OCI-LY3 (cell line): ENCODE results near the gene CHI3L2.

Experiments
- H2AFZ ChIP-seq: fragments of 200-600, 300-600 bp; shearing (Covaris generic); 2 replicates; pipeline ENCODE4 v1.6.0; 2014; ENCODE audit warnings: antibody characterized with exemption, low read depth, low read length
- H3K27ac ChIP-seq: fragments of 200-600, 300-600 bp; sonication (generic); 2 replicates; pipeline ENCODE4 v1.5.1; 2014; ENCODE audit warnings: mild to moderate bottlenecking, low read length, moderate library complexity, mixed read lengths
- H3K27me3 ChIP-seq: fragments of 200-600, 300-600 bp; sonication (generic); 2 replicates; pipeline ENCODE4 v1.6.1; 2014; ENCODE audit warnings: low read depth, low read length, mixed read lengths
- H3K36me3 ChIP-seq: fragments of 200-600, 300-600 bp; sonication (generic); replicated peaks from 2 replicates; pipeline ENCODE3; 2014; ENCODE audit warnings: low read depth, low read length, mixed read lengths
- H3K4me1 ChIP-seq: fragments of 300-600, 200-600 bp; sonication (generic); 2 replicates; pipeline ENCODE4 v1.6.1; 2014; ENCODE audit warnings: low read length, mixed read lengths
- H3K4me2 ChIP-seq: fragments of 200-600, 300-600 bp; sonication (generic); 2 replicates; pipeline ENCODE4 v1.6.1; 2014; ENCODE audit warnings: low read length, mixed read lengths
- H3K4me3 ChIP-seq: fragments of 300-600, 200-600 bp; sonication (generic); 2 replicates; pipeline ENCODE4 v1.5.1; 2014; ENCODE audit warnings: antibody characterized with exemption, mild to moderate bottlenecking, low read length, moderate library complexity
- H3K79me2 ChIP-seq: fragments of 300-600, 200-600 bp; shearing (Covaris generic); 2 replicates; pipeline ENCODE4 v1.6.1; 2014; ENCODE audit warnings: mild to moderate bottlenecking, low read length, mixed read lengths
- H3K9ac ChIP-seq: fragments of 300-600, 200-600 bp; shearing (Covaris generic); 2 replicates; pipeline ENCODE4 v1.6.0; 2014; ENCODE audit warnings: mild to moderate bottlenecking, low read length, moderate library complexity
- H3K9me3 ChIP-seq: fragments of 200-600, 300-600 bp; shearing (Covaris generic); 2 replicates; pipeline ENCODE4 v1.6.1; 2014; ENCODE audit warnings: low read length, mixed read lengths; ENCODE audit not compliant: insufficient read depth
- H4K20me1 ChIP-seq: fragments of 200-600, 300-600 bp; sonication (generic); 2 replicates; pipeline ENCODE4 v1.6.1; 2016; ENCODE audit warnings: low read length, mixed read lengths; ENCODE audit not compliant: insufficient read depth
- EZH2phosphoT487 ChIP-seq: fragments of 200-600 bp; shearing (Covaris generic); IDR thresholded peaks from 2 replicates; pipeline ENCODE4 v1.6.1; 2018; ENCODE audit warnings: antibody characterized with exemption, mixed run types, low read depth
- TF ChIP-seq, protein P1 (sequence below): fragments of 200-600, 300-600 bp; sonication (generic); IDR thresholded peaks from 2 replicates; pipeline ENCODE4 v1.5.1; 2014; ENCODE audit warnings: antibody characterized with exemption, low read length, low read depth

The CHI3L2 gene

DNA sequence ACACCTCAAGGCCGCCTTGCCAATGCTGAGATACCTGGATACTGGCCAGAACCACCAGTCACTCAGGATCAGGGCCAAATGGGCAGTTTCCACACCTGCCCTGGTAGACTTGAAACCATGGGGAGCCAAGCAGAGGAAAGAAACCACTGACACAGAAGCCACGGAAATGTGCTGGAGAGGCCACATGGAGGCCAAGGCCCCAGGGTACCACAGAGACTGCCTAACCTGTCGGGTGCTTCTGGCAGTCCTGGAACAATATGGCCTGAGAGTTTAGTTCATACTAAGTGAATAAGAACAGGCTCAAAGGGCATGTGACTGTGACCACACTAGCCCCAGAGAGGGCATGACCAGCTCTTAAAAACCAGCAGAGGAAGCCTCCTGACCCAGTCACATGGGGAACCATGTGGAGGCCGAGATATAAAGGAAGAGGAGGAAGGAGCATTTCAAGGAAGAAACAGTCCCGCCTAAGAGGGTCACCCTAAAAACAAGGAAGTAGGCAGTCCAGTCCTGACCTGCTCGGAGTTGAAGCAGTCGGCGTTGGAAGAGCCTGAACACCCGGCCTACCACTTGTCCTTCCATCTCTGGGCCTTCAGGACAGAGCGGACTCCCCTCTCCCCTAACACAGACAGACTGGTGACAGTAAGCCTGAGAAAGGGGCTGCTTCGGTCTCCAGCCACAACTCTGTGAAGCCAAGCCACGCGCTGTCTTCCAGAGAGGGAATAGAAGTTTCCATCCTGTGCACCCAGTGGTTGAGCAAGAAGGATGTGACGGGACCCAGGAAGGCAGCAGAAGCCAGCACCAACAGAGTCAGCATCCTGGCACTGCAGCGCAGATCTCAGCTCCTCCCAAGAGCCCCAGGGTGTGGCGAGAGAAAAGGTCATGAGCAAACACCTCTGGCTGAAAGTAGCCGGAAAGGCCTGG lies 27.4 kb upstream of the CHI3L2 start, which contains the start of gene DENND2D:
DENND2D (minus strand) TSS at position 766 of the 921 bp plus-strand sequence; CDS start at position 579, 187 bp downstream.
- Histone ChIP-seq H3K79me2 (no peaks in the 10 kb centered on the region), H3K4me2 (no peak within 1 kb of the TSS), H3K4me1 (peaks cover 15% of the 10 kb centered on the region), H3K9ac (no peak within 1 kb of the TSS), H3K27me3 (no peaks in the 10 kb centered on the region), H3K27ac (no peak within 1 kb of the TSS), H3K9me3 (no peaks in the 10 kb centered on the region), H2AFZ (no peak within 1 kb of the TSS), H4K20me1 (no peaks in the 10 kb centered on the region), H3K4me3 (no peak within 1 kb of the TSS), H3K36me3 (no peaks in the 10 kb centered on the region)
- no peak for TF ChIP-seq EZH2phosphoT487
- TF ChIP-seq, protein P1, sequence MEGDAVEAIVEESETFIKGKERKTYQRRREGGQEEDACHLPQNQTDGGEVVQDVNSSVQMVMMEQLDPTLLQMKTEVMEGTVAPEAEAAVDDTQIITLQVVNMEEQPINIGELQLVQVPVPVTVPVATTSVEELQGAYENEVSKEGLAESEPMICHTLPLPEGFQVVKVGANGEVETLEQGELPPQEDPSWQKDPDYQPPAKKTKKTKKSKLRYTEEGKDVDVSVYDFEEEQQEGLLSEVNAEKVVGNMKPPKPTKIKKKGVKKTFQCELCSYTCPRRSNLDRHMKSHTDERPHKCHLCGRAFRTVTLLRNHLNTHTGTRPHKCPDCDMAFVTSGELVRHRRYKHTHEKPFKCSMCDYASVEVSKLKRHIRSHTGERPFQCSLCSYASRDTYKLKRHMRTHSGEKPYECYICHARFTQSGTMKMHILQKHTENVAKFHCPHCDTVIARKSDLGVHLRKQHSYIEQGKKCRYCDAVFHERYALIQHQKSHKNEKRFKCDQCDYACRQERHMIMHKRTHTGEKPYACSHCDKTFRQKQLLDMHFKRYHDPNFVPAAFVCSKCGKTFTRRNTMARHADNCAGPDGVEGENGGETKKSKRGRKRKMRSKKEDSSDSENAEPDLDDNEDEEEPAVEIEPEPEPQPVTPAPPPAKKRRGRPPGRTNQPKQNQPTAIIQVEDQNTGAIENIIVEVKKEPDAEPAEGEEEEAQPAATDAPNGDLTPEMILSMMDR = no peak

DNA sequence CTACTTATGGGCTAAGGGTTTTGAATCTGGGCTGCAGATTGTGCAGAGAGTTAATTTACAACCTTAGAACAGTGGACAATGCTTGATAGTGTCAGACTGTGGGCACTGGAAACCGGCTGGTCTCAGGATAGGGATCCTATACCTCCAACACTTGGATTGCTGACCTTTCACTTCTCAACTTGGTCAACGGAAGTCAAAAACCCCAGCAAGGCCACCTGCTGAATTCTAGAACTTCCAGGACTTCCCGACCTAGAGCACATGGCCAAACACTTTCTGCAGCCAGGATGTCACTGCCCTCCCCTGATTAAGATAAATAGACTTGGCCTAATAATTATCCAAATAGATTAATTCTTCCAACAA lies 26.7 kb upstream of the CHI3L2 start:
- H3K36me3 ChIP-seq = no peaks in the 10 kb centered on the region
- H3K9ac ChIP-seq = no peak overlapping the region
- H3K4me3 ChIP-seq = no peak overlapping the region
- no peaks in the 10 kb centered on the region for H3K79me2 ChIP-seq
- peaks cover 22% of the 10 kb centered on the region for H3K4me1 ChIP-seq
- H3K9me3 ChIP-seq = no peaks in the 10 kb centered on the region
- no peaks in the 10 kb centered on the region for H3K27me3 ChIP-seq
- H4K20me1 ChIP-seq = no peaks in the 10 kb centered on the region
- TF ChIP-seq, protein P1 = no peak
- no peak for TF ChIP-seq EZH2phosphoT487
- no peak overlapping the region for H2AFZ ChIP-seq
- H3K27ac ChIP-seq = no peak overlapping the region
- no peak overlapping the region for H3K4me2 ChIP-seq

DNA sequence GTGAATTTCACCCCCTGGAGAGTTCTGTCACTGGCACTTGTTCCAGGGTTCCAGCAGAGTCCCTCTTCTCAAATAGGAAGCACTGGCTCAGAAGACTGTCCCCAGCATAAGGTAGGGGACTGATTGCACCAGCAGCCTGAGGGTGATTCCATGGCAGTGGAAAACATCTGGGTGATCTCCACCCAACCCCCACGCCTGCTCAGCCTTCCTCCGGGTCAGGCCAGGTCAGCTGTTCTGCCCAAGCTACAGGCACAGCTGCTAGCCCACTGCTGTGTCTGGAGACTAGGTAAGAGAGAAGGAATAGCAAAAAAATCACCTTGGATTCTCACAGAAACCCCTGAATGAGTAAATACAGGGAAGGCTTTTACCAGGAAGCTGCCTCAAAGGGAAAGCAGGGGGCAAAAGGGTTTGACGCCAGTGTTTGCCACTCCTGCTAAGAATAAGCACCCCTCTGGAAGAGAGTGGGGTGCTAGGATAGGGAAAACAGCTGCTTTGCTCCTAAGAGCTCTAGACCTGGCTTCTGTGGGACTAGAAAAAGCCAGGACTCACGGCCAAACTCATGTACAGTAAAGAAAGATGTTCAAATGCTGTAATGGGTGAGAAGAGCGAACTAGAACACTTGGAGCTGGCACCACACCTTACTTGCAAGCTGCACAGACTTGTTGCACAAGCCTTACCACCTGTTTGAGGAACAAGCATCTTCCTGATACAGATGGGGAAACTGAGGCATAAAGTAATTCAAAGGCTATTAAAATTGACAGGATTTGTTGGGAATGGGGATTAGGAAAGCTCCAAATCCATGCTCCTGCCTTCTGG lies 26.0 kb upstream of the CHI3L2 start:
- no peak for TF ChIP-seq EZH2phosphoT487
- TF ChIP-seq, protein P1 = no peak
- Histone ChIP-seq H3K36me3 (no peaks in the 10 kb centered on the region), H4K20me1 (no peaks in the 10 kb centered on the region), H3K4me1 (peaks cover 22% of the 10 kb centered on the region), H3K9me3 (no peaks in the 10 kb centered on the region), H3K4me3 (no peak overlapping the region), H3K4me2 (no peak overlapping the region), H3K79me2 (no peaks in the 10 kb centered on the region), H3K27ac (no peak overlapping the region), H2AFZ (no peak overlapping the region), H3K27me3 (no peaks in the 10 kb centered on the region), H3K9ac (no peak overlapping the region)

DNA sequence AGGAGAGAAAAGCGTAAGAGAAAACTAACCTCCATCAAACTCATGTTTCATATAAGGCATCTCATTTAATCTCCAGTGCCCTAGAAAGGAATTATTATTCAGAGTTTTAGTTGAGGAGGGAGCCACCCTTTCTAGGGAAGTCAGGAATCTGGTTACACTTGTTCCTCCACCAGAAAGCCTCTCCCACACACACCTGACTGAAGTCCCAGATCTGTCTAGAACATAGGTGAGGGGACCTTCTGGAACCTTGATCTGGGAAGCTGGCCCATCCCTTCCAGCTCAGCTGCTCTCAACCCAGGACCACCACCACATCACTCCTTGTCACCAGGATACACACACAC lies 25.2 kb upstream of the CHI3L2 start:
- Histone ChIP-seq H3K27me3 (no peaks in the 10 kb centered on the region), H3K9ac (no peak overlapping the region), H3K4me2 (no peak overlapping the region), H3K79me2 (no peaks in the 10 kb centered on the region), H3K4me3 (no peak overlapping the region), H3K27ac (no peak overlapping the region), H2AFZ (no peak overlapping the region), H3K36me3 (no peaks in the 10 kb centered on the region), H3K4me1 (peaks cover 22% of the 10 kb centered on the region), H3K9me3 (no peaks in the 10 kb centered on the region), H4K20me1 (no peaks in the 10 kb centered on the region)
- TF ChIP-seq, protein P1 = no peak
- no peak for TF ChIP-seq EZH2phosphoT487
